Stimulated activated CD8-positive, alpha-beta memory T cell treated with anti-CD3 and anti-CD28 coated beads, Interleukin-2, amount 100 ng/mL, for 48 hours (primary cell): ENCODE data around the gene FBXL20.

Source experiments
- DNase-seq, 2 donors: peaks; one replicate each; pipeline ENCODE4 v3.0.0-alpha.2; 2020; ENCODE audit warnings: low read depth in 2 of 2

Gene FBXL20

DNA sequence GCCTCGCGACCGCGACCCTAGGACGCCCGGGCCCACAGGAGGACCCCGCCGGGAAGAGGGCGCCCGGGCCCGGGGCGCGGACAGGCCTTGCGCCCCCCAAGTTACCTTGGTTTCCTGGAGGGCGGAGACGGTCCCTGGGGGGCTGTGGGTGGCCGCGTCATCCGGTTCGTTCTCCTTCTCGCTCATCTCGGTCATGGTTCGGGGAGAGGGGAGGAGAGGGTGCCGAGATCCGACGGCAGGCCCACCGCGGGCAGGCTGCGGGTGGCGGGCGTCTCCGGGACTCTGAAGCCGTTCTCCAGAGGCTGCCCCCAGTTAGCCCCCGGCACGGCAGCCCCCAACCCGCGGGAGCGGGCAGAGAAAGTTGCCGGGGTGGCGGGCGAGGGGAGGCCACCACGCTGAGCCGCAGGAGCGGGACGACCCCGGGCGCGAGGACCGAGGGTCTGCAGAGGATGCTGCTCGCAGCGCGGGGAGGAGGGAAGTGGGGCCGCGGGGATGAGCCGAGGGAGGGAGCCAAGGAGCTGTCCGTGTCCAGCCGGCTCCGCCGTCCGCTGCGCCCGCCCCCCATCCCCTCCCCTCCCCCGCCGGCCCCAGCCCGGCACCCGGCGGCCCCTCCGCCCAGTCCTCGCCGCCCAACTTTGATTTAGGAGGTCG, 176.0 kb downstream of the FBXL20 start, which contains the start of gene STAC2:
Gene STAC2, minus strand, starts transcription at position 638 of the 651 bp plus-strand sequence. Its CDS starts 443 bp downstream, at position 195.
- DNase-seq: no peak

DNA sequence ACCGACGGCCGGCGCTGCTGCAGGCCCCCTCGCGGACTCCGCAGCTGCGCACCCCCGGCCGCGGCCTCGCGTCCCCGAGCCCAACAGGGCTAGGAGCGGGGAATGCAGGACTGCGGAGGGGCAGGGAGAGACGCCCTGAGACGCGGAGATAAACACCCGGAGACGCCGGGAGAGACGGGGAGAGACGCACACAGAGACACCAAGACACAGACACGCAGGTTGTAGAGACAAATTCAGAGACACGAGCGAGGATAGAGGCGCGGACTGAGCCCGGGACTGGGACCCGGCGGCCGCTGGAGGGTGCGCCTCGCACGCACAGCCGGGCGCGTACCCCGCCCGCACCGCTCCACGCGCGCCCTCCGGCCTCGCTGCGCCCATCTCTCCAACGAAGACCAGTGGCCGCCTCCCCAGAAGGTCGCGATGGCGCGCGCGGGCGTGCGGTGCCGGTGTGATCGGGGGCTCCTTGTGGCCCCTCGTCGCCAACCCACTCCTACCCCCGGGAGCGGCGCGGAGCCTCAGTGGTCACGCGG, 176.6 kb downstream of the FBXL20 start:
- no peak for DNase-seq

DNA sequence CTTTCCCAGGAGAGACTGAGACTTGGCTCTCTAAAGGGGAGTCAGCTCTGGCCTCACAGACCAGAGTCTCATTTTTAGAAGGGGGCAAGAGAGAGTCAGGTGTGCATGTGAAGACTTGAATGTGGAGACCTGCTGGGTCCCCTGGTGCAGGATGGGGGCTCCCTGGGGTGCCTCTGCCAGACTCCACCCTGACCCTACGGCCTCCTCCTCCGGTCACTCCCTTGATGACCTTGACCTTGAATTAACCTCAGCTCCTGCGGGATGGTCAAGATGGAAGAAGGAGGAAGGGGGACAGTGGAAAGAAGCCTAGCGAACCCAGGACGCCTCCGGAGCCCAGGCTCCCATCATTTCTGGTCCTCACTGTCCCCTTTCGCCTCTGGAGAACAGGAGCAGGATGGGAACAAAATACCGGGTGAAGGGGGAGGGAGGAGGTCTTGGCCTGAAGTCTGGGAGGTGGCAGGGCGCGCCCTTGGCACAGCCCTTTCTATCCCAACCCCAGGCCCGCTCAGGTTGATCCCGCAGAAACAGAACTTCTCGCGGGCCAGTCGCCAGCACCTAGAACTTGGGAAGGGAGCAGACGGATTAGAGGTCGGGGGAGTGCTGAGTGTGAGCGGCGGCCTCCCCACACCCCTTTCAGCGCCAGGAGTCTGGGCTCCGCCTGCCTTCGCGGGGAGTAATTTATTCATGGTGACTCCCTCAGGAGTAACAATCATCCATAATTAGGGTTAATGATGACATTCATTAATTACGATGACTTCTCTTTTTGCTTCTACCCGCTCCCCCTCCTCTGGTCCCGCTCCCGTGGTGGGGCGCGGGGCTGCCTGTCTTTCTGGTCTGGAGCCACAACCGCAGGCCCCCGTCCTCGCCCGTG, 177.3 kb downstream of the FBXL20 start:
- DNase-seq: no peak

DNA sequence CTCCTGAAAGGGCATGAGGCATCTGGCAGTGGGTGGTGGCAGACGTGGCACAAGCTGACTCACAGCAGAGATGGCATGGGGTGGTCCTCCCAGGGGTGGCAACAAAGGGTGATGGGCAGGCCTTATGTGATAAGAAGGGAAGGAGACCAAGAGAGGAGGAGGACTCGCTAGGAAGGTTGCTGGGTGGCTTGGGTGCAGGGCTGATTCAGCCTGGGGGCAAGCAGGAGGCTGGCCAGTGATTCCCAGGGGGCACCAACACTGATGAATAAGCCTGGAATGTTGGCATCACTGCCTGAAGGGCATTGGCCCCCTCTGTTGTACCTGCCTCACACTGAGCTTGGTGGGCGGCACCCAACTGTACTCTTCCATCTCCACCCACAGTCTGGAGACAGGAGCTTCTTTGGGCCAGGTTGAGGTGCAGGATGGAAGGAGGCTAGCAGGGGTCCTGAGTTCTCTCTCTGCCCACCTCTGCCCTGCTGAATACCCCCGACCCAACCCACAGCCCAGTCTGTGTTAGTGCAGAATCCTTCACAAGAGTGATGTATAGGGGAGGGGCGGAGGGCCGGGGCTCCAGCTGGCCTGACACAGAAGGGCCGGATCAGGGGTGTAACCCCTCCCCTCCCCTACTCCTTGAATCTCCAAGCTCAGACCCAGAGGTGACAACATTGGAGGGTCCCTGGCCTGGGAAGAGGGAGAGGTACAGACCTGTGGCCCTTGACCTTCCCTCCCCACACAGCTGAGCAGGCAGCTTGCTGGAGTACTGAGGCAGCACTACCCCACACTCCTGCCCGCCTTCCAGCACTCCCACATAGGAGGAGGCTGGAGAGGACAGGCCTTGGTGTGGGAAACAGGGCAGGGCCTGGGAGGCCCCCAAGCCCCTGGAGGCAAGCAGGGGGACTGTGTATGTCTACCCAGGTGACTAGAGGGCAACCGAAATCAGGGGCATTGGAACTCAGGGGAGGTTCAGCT, 178.3 kb downstream of the FBXL20 start:
- DNase-seq: no peak

DNA sequence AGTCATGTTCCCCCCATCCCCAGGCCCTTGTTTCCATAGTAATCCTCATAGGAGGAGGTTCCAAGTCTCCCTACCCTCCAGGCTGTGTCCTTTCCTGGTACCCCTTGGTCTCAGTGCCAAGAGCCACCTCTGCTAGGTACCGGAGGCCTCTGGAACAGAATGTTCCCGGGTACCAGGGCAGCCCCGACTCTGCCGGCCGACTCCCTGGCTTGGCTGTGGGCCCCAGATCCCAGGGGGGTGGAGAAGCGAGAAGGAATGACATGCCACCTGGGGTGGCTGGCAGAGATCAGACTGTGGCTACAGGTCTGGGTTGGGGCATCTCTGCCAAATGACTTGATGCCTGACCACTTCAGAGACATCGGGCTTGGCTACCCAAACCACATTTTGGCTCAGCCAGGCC, 179.3 kb downstream of the FBXL20 start:
- DNase-seq: no peak

DNA sequence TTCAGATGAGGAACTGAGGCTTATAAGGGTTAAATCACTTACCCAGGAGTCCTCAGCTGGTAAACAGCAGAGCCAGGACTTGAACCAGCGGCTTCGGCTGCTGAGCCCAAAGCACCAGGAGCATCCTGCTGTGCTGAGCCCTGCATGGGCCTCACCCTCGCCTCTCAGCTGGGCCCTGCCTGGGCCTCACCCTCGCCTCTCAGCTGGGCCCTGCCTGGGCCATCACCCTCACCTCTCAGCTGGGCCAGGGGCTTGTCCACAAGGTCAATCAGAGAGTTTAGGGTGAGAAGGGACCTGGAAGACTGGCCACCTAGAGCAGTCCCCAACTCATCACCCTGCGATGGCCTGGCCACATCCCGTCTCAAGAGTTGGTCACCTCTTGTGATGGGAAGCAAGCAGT, 179.9 kb downstream of the FBXL20 start:
- DNase-seq: no peak

DNA sequence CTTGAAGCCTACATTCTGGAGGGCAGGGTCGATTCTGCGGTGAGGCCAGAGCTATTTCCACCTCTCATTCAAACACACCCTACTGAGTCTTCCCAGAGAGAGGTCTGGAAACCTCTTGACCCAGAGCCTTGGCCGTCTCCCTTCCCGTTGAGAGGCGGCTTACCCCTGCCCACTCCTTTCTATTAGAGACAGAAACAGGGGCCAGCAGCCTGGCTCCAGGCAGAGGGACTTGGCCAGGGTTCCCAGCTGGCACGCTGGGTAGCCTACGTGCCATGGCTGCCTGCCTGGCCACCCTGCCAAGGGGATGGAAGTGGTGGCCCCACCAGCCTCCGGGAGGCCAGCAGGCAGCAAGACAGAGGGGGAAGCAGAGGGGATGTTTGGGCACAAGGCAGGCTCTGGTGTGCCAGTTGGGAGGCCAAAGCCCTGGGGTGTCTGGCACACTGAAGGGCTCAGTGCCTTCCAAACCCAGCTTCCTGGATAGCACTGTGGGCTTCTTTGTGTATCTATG, 181.7 kb downstream of the FBXL20 start:
- no peak for DNase-seq

DNA sequence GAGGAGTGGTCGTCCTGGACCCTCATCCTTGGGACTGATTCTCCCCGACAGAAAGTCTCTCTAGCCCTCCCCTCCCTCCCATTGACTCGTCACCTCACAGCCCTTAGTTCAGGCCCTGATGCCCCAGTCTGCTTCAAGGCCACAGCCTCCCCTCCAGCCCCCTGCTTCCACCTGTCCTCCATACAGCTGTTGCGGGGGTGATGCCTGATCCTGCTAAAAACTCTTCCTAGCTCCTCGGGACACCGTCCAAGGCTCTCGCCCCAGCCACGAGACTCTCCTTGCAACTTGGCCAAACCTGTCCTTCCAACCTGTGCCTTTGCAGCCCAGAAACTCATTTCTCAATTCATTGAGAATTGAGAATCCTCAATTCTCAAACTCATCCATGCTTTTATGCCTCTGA, 182.5 kb downstream of the FBXL20 start:
- DNase-seq: no peak

DNA sequence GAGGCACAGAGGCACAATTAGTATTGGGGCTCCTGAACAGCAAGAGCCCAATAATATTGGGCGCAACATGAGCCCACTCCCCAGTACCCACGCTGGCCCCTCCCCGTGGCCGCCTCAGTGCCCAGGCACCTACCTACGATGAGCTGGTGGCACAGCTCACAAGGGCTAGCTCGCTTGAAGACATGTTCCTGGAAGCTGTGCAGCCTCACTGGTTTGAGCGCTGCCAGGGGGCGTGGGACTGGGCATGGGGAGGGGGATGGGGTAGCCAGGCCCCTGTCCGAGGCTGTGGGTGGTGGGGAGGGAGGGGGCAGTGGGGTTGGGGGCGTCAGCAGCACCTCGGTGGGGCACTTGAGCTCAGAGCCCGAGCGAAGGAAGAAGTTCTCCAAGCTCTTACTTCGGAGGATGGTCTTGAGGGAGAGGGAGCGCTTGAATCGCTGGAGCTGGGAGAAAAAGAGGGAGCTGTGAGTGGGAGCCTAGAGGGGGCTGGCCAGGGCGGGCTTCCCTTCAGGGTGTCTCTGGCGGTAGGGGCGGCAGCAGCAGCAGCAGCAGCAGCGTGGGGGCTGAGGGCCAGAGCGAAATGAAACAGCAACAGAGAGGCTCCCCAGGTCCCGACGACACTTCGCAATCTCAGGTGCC, 183.6 kb downstream of the FBXL20 start:
- no peak for DNase-seq

DNA sequence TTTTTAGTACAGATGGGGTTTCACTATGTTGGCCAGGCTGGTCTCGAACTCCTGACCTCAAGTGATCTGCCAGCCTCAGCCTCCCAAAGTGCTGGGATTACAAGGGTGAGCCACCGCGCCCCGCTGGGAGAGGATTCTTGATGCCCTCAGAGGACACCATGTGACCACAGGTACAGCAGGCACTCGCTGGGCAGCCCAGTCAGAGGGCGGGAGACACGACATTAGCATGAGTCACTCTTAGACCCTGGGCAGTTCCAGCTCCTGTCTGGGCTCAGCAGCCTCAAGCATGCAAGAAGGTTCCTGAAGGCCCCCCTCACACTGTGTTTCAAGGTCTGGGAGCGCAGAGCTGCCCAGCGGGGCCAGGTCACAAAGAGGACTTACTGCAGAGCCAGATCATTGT, 187.6 kb downstream of the FBXL20 start:
- DNase-seq: no peak

DNA sequence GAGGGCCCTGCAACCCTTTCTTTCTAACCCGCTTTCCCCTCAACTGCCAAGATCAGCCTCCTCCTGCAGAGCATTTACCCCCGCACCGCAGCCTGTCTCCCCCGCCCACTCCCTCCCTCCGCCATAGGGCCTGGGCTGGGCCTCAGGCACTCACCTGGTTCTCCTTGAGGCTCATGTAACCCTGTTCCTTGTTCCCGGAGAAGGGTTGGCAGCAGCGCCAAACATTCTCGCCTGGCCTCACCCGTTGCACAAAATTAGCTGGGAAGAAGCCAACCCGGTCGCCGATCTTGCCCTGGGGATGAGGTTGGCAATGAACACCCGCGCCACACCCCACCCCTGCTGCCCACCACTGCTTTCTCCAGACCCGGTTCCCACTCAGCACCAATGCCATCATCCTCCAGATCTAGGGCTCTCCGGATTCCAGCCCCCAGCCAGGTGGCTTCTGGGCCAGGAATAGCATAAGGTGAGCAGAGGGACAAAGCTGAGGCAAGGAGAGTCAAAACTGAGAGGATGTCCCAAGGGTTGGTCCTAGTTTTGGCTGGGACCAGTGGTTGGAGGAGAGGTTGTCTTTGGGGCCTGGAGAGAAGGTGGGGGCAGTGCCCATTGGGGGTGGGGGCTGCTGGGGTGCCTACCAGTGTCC, 188.5 kb downstream of the FBXL20 start:
- DNase-seq: no peak

DNA sequence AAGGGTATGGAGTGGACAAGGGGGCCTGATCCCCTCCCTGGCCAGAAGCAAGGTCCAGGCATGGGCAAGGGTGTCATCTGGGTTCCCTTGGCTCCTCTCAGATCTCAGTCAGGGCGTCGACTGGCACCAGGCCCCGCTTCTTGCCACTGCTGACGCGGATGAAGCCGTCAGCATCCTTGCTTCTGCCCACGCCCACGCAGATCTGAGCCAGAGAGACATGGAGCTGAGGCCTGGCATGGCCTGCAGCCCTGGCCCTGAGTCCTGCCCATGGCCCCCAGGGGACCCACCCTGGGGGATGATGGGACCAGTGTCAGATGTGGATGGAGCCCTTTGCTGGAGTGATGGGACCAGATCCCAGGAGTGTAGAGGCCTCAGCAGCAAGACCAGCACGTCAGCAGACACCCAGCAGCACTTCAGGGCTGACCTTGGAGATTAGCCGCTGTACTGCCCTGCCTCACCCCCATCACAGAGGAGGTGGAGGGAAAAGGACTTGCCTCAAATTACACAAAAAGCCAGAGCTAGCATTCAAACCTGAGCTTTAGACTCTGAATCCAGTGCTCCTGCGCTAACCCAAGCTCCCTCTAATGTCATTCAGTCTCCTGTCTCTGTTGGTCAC, 189.1 kb downstream of the FBXL20 start:
- no peak for DNase-seq

DNA sequence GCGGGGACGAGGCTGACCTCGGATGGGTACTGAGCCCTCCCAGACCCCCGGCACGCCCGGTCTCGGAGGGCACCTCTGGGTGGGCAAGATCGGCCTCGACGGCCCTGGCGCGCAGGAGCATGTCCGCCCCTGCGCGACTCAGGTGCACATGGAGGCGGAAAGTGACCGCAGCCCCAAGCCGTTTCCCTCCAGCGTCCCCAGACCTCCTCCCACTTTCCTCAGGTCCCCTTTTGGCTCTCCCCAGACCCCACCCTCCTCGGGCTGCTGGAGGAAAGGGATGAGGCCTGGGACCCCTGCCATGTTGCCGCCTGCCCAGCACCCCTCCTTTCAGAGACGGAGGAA, 191.4 kb downstream of the FBXL20 start:
- DNase-seq: no peak

DNA sequence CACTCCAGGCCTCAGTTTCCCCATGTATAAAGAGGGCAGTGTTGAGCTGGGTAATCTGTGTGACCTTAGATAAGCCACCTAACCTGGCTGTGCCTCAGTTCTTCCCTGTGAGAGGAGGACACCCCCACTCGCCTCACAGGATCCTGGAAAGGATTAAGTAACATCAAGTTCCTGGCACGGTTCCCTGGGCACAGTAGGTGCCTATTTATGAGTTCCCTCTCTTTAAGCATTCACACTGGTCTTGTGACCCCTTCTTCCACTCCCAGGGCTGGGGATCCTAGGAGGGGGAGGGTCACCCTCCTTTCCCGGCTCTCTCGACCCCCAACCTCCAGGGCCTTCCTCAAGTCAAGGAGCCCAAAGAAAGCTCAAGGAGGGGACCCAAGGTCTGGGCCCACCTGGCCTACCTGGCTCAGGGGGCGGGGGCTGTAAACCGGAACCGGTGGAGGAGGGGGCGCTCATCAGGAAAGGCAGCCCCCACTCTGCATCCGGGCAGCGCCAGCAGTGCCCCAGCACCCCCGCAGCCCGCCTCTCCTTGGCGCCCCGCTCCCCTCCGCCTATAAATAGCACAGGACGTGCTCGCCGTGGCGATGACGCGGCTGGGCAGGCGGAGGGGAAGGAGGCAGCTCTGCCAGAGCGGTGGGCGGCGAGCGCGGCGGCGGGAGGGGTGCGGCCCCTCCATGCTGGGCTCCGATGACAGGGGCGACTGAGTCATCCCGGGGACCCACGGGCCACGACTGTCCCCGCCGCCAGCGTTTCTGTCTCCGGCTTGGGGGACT, 191.9 kb downstream of the FBXL20 start:
- DNase-seq: peak; percentile 59 to 64

DNA sequence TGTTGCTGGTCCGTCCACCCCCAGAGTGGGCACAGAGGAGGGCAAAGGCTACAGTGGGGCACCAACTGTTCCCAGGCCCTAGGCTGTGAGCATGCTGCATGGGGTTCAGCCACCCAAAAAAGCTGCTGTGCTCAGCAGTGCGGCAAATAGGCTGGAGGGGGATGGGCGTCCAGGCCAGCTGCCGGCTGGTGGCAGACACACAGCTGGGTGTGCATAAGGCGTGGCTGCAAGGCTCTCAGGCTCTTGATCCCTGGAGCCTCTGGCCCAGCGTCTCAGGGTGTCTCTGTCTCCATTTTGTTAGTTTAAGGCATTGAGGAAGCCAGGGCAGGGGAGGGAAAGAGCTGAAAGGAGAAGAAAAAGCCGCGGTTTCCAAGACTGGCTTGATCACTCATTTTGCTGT, 192.5 kb downstream of the FBXL20 start:
- no peak for DNase-seq

DNA sequence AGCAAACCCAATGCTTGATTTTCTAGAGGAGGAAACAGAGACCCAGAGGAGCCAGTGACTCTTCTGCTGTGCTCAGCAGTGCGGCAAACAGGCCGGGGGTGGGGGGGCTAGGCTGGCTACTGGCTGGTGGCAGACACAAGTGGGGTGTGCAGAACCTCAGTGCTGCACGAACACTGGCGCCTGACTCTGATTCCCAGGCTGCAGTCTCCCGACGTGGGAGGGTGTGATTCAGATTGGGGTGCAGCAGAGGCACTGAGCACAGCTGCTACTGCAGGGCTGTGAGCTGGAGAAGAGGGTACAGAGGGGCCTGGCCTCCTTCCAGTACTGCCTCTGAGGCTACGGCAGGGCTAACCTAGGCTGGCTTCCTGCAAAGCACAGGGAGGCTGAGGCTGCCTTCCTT, 193.3 kb downstream of the FBXL20 start:
- DNase-seq: no peak

DNA sequence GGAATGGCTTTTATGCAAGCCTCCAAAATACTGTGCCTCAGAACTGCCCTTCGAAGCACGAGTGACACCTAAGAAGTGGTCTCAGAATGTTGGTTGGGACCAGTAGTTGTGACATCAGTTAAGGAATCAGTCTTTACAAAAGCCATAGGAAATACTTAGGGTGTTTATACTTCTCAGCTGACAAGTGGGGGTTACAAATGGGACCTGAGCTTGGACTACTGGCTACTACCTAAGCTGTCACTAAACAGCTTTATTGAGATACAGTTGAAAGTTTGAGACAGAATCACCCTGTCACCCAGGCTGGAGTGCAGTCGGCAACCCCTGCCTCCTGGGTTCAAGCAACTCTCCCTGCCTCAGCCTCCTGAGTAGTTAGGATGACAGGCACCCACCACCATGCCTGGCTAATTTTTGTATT, 196.3 kb downstream of the FBXL20 start:
- no peak for DNase-seq

DNA sequence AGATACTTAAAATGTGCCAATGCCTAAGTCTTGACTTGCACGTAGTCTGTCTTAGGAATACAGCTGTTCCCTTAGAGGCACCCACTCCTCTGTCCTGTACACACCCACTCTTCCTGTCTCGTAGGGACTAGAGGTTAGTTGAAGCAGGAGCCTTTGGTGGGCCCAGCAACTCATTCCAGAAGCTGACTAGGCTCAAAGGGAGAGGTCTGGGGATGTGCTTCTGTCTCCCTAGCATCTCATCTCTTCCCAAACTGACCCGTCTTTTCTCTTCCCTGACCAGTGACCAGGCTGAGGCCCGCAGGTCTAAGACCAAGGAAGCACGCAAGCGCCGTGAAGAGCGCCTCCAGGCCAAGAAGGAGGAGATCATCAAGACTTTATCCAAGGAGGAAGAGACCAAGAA, 197.2 kb downstream of the FBXL20 start:
- DNase-seq: no peak
